ENCODE data around the gene TASOR.

TASOR gene

GRCh38 chr3:56654460-56654859 lies 28.6 kb downstream of the TASOR start:
- H3K4me3 ChIP-seq (ENCODE audit: low read length): no peak overlapping the region
- H3K27ac ChIP-seq (ENCODE audit: low read depth, low read length): no peak overlapping the region
- TF ChIP-seq CTCF (IDR thresholded peaks at IDR 0.05; ENCODE audit: low read depth, low read length, poor library complexity, severe bottlenecking): no peak
- TF ChIP-seq EZH2phosphoT487 (IDR thresholded peaks at IDR 0.05; ENCODE audit: borderline replicate concordance, low read length): no peak
- H3K9me2 ChIP-seq (replicated peaks; ENCODE audit: control insufficient read depth, low read length): no peaks in the 10 kb centered on the region
- H3K4me1 ChIP-seq (ENCODE audit: control insufficient read depth, low read length): no peaks in the 10 kb centered on the region
- no peaks in the 10 kb centered on the region for H3F3A ChIP-seq (ENCODE audit: control insufficient read depth, insufficient read depth)
- H3K36me3 ChIP-seq (ENCODE audit: control insufficient read depth, low read length): peaks cover 90% of the 10 kb centered on the region
- H3K27me3 ChIP-seq (ENCODE audit: control insufficient read depth, low read length): no peaks in the 10 kb centered on the region
- peaks cover 74% of the 10 kb centered on the region for H3K79me2 ChIP-seq (ENCODE audit: control insufficient read depth, low read length)
- no peak overlapping the region for H3K4me2 ChIP-seq (ENCODE audit: low read length)
- no peaks in the 10 kb centered on the region for H4K20me1 ChIP-seq (ENCODE audit: control insufficient read depth, insufficient read depth, low read depth, low read length)
- H3K9me3 ChIP-seq (ENCODE audit: control insufficient read depth, insufficient read depth, low read length): no peaks in the 10 kb centered on the region

GRCh38 chr3:56645407-56645806 lies 37.7 kb downstream of the TASOR start:
- Histone ChIP-seq H3K27me3 (ENCODE audit: control insufficient read depth, low read length) (no peaks in the 10 kb centered on the region), H3K4me1 (ENCODE audit: control insufficient read depth, low read length) (no peaks in the 10 kb centered on the region), H3F3A (ENCODE audit: control insufficient read depth, insufficient read depth) (no peaks in the 10 kb centered on the region), H3K27ac (ENCODE audit: low read depth, low read length) (no peak overlapping the region), H3K36me3 (ENCODE audit: control insufficient read depth, low read length) (peaks cover 86% of the 10 kb centered on the region), H3K9me2 (replicated peaks; ENCODE audit: control insufficient read depth, low read length) (no peaks in the 10 kb centered on the region), H3K4me2 (ENCODE audit: low read length) (no peak overlapping the region), H4K20me1 (ENCODE audit: control insufficient read depth, insufficient read depth, low read depth, low read length) (no peaks in the 10 kb centered on the region), H3K9me3 (ENCODE audit: control insufficient read depth, insufficient read depth, low read length) (no peaks in the 10 kb centered on the region), H3K79me2 (ENCODE audit: control insufficient read depth, low read length) (peaks cover 22% of the 10 kb centered on the region), H3K4me3 (ENCODE audit: low read length) (no peak overlapping the region)
- TF ChIP-seq CTCF (IDR thresholded peaks at IDR 0.05; ENCODE audit: low read depth, low read length, poor library complexity, severe bottlenecking): no peak
- no peak for TF ChIP-seq EZH2phosphoT487 (IDR thresholded peaks at IDR 0.05; ENCODE audit: borderline replicate concordance, low read length)

GRCh38 chr3:56633602-56634535 lies 49.2 kb downstream of the TASOR start:
- TF ChIP-seq CTCF (IDR thresholded peaks at IDR 0.05; ENCODE audit: low read depth, low read length, poor library complexity, severe bottlenecking): no peak
- TF ChIP-seq EZH2phosphoT487 (IDR thresholded peaks at IDR 0.05; ENCODE audit: borderline replicate concordance, low read length): no peak

More at GRCh38 chr3:56633602-56634535, 49.2 kb downstream of the TASOR start:
- Histone ChIP-seq H3K9me2 (replicated peaks; ENCODE audit: control insufficient read depth, low read length) (no peaks in the 10 kb centered on the region), H4K20me1 (ENCODE audit: control insufficient read depth, insufficient read depth, low read depth, low read length) (no peaks in the 10 kb centered on the region), H3K4me3 (ENCODE audit: low read length) (no peak overlapping the region), H3K27ac (ENCODE audit: low read depth, low read length) (no peak overlapping the region), H3F3A (ENCODE audit: control insufficient read depth, insufficient read depth) (no peaks in the 10 kb centered on the region), H3K4me1 (ENCODE audit: control insufficient read depth, low read length) (no peaks in the 10 kb centered on the region), H3K79me2 (ENCODE audit: control insufficient read depth, low read length) (no peaks in the 10 kb centered on the region), H3K9me3 (ENCODE audit: control insufficient read depth, insufficient read depth, low read length) (no peaks in the 10 kb centered on the region), H3K36me3 (ENCODE audit: control insufficient read depth, low read length) (peaks cover 71% of the 10 kb centered on the region), H3K4me2 (ENCODE audit: low read length) (no peak overlapping the region), H3K27me3 (ENCODE audit: control insufficient read depth, low read length) (no peaks in the 10 kb centered on the region)

Data from DOHH2 (cell line).